ENCODE results near the gene CD44. TPM values are rescaled to one million over a fixed set of nuclear protein-coding genes. Genes with fewer than 3 reads are reported as not detected.
"Not testable (repeated sequence)": the region's sequence is repeated elsewhere in the genome, so short reads cannot be mapped to it uniquely, and the experiment has no call there.

Gene CD44
- total RNA-seq, 3 donors from 2014 or later (not counting 1 experiment from before 2014, with no cell fraction given), result 354 to 638 (median 490) TPM

DNA sequence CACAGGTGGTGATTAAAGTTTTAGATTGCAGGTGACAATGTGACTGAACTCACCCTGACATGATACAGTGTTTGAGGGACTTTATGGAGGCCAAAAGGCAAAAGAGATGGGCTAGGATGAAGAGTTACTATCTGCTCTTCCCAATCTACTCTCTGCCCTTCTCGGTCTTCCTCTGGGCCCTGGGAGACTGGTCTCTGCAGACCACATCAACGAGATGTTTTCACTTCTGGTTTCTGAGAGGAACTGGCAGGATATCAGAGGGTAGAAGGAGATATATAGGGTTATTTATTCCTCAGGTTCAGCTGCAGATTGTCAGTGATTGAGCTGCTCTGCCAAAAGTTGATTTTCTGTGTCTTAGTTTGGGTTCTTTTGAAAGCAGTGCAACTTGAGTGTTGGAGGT lies 32.4 kb upstream of the CD44 start:
- Mint-ChIP-seq H3K27ac (peak overlapping the region in 1 of 2 donors; percentile 15), H3K4me3 (no peak overlapping the region), H3K36me3 (no peaks in the 10 kb centered on the region), H3K9me3 (no peaks in the 10 kb centered on the region), H3K27me3 (ENCODE audit: low read depth in 2 of 2) (peaks cover 0 to 8% of the 10 kb centered on the region in 2 donors), H3K4me1 (peaks cover 34 to 40% of the 10 kb centered on the region in 2 donors)
- TF ChIP-seq, protein P1, sequence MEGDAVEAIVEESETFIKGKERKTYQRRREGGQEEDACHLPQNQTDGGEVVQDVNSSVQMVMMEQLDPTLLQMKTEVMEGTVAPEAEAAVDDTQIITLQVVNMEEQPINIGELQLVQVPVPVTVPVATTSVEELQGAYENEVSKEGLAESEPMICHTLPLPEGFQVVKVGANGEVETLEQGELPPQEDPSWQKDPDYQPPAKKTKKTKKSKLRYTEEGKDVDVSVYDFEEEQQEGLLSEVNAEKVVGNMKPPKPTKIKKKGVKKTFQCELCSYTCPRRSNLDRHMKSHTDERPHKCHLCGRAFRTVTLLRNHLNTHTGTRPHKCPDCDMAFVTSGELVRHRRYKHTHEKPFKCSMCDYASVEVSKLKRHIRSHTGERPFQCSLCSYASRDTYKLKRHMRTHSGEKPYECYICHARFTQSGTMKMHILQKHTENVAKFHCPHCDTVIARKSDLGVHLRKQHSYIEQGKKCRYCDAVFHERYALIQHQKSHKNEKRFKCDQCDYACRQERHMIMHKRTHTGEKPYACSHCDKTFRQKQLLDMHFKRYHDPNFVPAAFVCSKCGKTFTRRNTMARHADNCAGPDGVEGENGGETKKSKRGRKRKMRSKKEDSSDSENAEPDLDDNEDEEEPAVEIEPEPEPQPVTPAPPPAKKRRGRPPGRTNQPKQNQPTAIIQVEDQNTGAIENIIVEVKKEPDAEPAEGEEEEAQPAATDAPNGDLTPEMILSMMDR (IDR thresholded peaks at IDR 0.05), result no peak
- intact Hi-C loops (cut with micrococcal nuclease), result no loop called here
- H3K36me3 ChIP-seq (ENCODE audit: control insufficient read depth, insufficient read depth, low read length), result no peaks in the 10 kb centered on the region
- no peak overlapping the region for H3K4me3 ChIP-seq (ENCODE audit: low read length)
- peaks cover 34% of the 10 kb centered on the region for H3K4me1 ChIP-seq (ENCODE audit: control insufficient read depth, insufficient read depth, low read length)
- no peaks in the 10 kb centered on the region for H3K9me3 ChIP-seq (ENCODE audit: control insufficient read depth, insufficient read depth, low read length)
- ATAC-seq, result no peak
- no peak overlapping the region for H3K27ac ChIP-seq (ENCODE audit: low read length)
- WGBS (ENCODE audit: insufficient coverage), result 15% methylated on average over 2 of the region's 2 CpGs
- H3K27me3 ChIP-seq (ENCODE audit: control insufficient read depth, insufficient read depth, low read length), result no peaks in the 10 kb centered on the region
- DNase-seq, result peak in 1 of 2 donors; percentile 33

DNA sequence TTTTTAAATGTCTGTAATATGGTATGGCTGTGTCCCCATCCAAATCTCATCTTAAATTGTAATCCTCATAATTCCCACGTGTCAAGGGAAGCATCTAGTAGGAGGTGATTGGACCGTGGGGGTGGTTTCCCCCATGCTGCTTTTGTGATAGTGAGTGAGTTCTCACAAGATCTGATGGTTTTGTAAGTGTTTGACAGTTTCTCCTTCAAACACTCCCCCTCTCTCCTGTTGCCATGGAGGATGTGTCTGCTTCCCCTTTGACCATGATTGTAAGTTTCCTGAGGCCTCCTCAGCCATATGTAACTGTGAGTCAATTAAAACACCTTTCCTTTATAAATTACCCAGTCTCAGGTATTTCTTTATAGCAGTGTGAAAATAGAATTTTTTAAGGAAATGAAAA lies 31.1 kb upstream of the CD44 start:
- Histone ChIP-seq H3K4me1 (ENCODE audit: control insufficient read depth, insufficient read depth, low read length) (peaks cover 36% of the 10 kb centered on the region), H3K4me3 (ENCODE audit: low read length) (no peak overlapping the region), H3K27ac (ENCODE audit: low read length) (no peak overlapping the region), H3K9me3 (ENCODE audit: control insufficient read depth, insufficient read depth, low read length) (no peaks in the 10 kb centered on the region), H3K36me3 (ENCODE audit: control insufficient read depth, insufficient read depth, low read length) (no peaks in the 10 kb centered on the region), H3K27me3 (ENCODE audit: control insufficient read depth, insufficient read depth, low read length) (no peaks in the 10 kb centered on the region)
- H3K9me3 Mint-ChIP-seq, result no peaks in the 10 kb centered on the region
- TF ChIP-seq, protein P1 (IDR thresholded peaks at IDR 0.05), result no peak
- peaks cover 39 to 45% of the 10 kb centered on the region in 2 donors for H3K4me1 Mint-ChIP-seq
- H3K4me3 Mint-ChIP-seq, result no peak overlapping the region
- no peaks in the 10 kb centered on the region for H3K36me3 Mint-ChIP-seq
- no peak for DNase-seq
- H3K27ac Mint-ChIP-seq, result no peak overlapping the region
- WGBS (ENCODE audit: insufficient coverage), result no CpG with 5 or more reads among the region's 2 CpGs
- intact Hi-C loops (cut with micrococcal nuclease), result no loop called here
- peaks cover 0 to 5% of the 10 kb centered on the region in 2 donors for H3K27me3 Mint-ChIP-seq (ENCODE audit: low read depth in 2 of 2)
- ATAC-seq, result no peak

DNA sequence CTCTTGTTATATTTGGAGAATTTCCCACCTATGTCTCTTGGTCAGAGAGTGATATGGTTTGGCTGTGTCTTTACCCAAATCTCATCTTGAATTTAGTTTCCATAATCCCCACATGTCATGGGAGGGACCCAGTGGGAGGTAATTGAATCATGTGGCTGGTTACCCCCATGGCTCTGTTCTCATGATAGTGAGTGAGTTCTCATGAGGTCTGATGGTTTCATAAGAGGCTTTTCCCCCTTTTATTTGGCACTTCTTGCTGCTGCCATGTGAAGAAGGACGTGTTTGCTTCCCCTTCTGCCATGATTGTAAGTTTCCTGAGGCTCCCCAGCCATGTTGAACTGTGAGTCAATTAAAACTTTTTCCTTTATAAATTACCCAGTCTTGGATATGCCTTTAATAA lies 30.6 kb upstream of the CD44 start:
- H3K9me3 ChIP-seq (ENCODE audit: control insufficient read depth, insufficient read depth, low read length); H3K4me3 ChIP-seq (ENCODE audit: low read length); ATAC-seq; H3K27me3 Mint-ChIP-seq (ENCODE audit: low read depth in 2 of 2); H3K9me3 Mint-ChIP-seq; H3K4me3 Mint-ChIP-seq; intact Hi-C loops (cut with micrococcal nuclease); H3K27ac ChIP-seq (ENCODE audit: low read length); H3K36me3 Mint-ChIP-seq; H3K27me3 ChIP-seq (ENCODE audit: control insufficient read depth, insufficient read depth, low read length); H3K36me3 ChIP-seq (ENCODE audit: control insufficient read depth, insufficient read depth, low read length); DNase-seq: not testable (repeated sequence)
- Mint-ChIP-seq H3K4me1 (peaks cover 39 to 45% of the 10 kb centered on the region in 2 donors), H3K27ac (peak overlapping the region in 1 of 2 donors; percentile 17)
- 78% methylated on average over 1 of the region's 1 CpG for WGBS (ENCODE audit: insufficient coverage)
- peaks cover 36% of the 10 kb centered on the region for H3K4me1 ChIP-seq (ENCODE audit: control insufficient read depth, insufficient read depth, low read length)

DNA sequence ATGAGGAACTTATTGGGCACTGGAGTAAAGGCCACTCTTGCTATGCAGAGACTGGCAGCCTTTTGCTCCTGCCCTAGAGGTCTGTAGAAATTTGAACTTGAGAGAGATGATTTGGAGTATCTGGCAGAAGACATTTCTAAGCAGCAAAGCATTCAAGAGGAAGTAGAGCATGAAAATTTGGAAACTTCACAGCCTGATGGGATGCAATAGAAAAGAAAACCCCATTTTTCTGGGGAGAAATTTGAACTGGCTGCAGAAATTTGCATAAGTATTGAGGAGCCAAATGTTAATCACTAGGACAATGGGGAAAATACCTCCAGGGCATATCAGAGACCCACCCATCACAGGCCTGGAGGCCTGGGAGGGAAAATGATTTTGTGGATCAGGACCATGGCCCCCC lies 29.9 kb upstream of the CD44 start:
- H3K27me3 Mint-ChIP-seq (ENCODE audit: low read depth in 2 of 2), result peaks cover 0 to 5% of the 10 kb centered on the region in 2 donors
- Histone ChIP-seq H3K4me1 (ENCODE audit: control insufficient read depth, insufficient read depth, low read length) (peaks cover 36% of the 10 kb centered on the region), H3K4me3 (ENCODE audit: low read length) (no peak overlapping the region), H3K27ac (ENCODE audit: low read length) (no peak overlapping the region), H3K27me3 (ENCODE audit: control insufficient read depth, insufficient read depth, low read length) (no peaks in the 10 kb centered on the region), H3K36me3 (ENCODE audit: control insufficient read depth, insufficient read depth, low read length) (no peaks in the 10 kb centered on the region), H3K9me3 (ENCODE audit: control insufficient read depth, insufficient read depth, low read length) (no peaks in the 10 kb centered on the region)
- H3K9me3 Mint-ChIP-seq, result no peaks in the 10 kb centered on the region
- intact Hi-C loops (cut with micrococcal nuclease), result no loop called here
- ATAC-seq, result no peak
- no peak overlapping the region for H3K27ac Mint-ChIP-seq
- H3K4me1 Mint-ChIP-seq, result peaks cover 39 to 45% of the 10 kb centered on the region in 2 donors
- TF ChIP-seq, protein P1 (IDR thresholded peaks at IDR 0.05), result no peak
- H3K36me3 Mint-ChIP-seq, result no peaks in the 10 kb centered on the region
- no peak overlapping the region for H3K4me3 Mint-ChIP-seq
- DNase-seq, result no peak

All from natural killer cell (primary cell).